ENCODE measurements around the gene STRAP. TPM values are rescaled to one million over a fixed set of nuclear protein-coding genes. Genes with fewer than 3 reads are reported as not detected.

The STRAP gene
- total and polyA plus RNA-seq, 2 of the 8 experiments (the other 6 are each of a cell fraction or from before 2014, with no cell fraction given), result 107 to 251 TPM

DNA sequence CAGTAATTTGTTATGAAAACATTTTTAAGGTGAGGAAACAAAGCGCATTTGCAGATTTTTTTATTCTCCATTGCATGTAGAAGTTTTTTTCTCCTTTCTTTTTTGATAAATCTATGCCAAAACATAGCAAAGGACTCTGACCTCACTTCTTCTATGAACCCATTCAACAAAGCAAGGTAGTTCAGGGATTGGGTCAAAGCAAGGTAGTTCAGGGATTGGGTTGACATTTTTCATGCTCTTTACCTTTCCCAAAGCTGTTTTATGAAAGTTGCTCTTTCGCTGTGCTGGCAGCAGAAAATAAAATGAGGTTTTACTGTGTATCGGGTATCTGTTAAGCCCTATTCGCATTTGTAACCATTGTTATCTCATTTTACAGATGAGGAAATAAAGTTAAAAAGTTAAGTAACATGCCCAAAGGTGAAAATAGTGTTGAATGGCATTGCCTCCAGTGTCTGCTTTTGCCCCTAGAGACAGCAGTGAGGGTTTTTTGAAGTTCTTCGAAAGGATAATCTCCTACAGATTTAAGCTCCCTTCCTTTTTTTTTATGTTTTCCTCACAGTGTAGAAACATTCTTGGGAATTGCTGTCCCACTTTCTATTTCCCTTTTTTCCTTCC lies 10.6 kb downstream of the STRAP start:
- Histone ChIP-seq H3K9me3 (ENCODE audit: insufficient read depth in 2 of 2, low read depth in 1 of 2, low read length in 1 of 2) (no peaks in the 10 kb centered on the region), H3K36me3 (ENCODE audit: control insufficient read depth in 2 of 4, insufficient read depth in 4 of 4, low read length in 3 of 4) (peaks cover 6 to 73% (median 41%) of the 10 kb centered on the region in 4 experiments), H4K5ac (ENCODE audit: insufficient read length, low read depth, low read length) (no peak overlapping the region), H3K4me1 (replicated peaks in 1 of 4; ENCODE audit: control insufficient read depth in 3 of 4, insufficient read depth in 4 of 4, low read length in 3 of 4) (no peaks in the 10 kb centered on the region), H3K23me2 (ENCODE audit: low read depth, low read length) (no peaks in the 10 kb centered on the region), H3K23ac (ENCODE audit: insufficient read length) (no peak overlapping the region), H3K79me2 (ENCODE audit: control insufficient read depth in 1 of 2, insufficient read depth in 2 of 2, low read length in 2 of 2) (peaks cover 0 to 34% of the 10 kb centered on the region in 2 experiments; a peak in 2 of 4 replicates), H3K27ac (ENCODE audit: low read depth, low read length) (no peak overlapping the region), H2BK120ac (replicated peaks; ENCODE audit: low read depth, low read length) (no peak overlapping the region), H3K27me3 (replicated peaks in 1 of 4; ENCODE audit: control insufficient read depth in 3 of 4, extremely low read depth in 1 of 4, insufficient read depth in 3 of 4, low read length in 3 of 4) (no peaks in the 10 kb centered on the region), H2AK5ac (ENCODE audit: low read depth, low read length) (no peak overlapping the region), H4K20me1 (replicated peaks in 1 of 2; ENCODE audit: control insufficient read depth in 1 of 2, insufficient read depth in 2 of 2, low read length in 2 of 2) (peaks cover 1 to 6% of the 10 kb centered on the region in 2 experiments), H4K8ac (ENCODE audit: extremely low read depth, insufficient read depth, low read length) (no peak overlapping the region), H2BK15ac (ENCODE audit: low read length) (no peak overlapping the region), H3K14ac (ENCODE audit: insufficient read length) (no peak overlapping the region), H2AFZ (ENCODE audit: low read length) (no peak overlapping the region), H3K18ac (ENCODE audit: extremely low read depth, low read length) (no peak overlapping the region), H3K79me1 (ENCODE audit: low read depth, low read length) (no peaks in the 10 kb centered on the region), H3K9ac (replicated peaks in 1 of 4; ENCODE audit: extremely low read depth in 1 of 4, low read depth in 3 of 4, low read length in 3 of 4) (no peak overlapping the region), H2BK12ac (ENCODE audit: low read depth, low read length) (no peak overlapping the region), H3K4me2 (ENCODE audit: insufficient read depth in 1 of 2, low read depth in 2 of 2, low read length in 2 of 2) (no peak overlapping the region), H3K4me3 (ENCODE audit: extremely low read depth in 1 of 4, insufficient read depth in 2 of 4, low read depth in 3 of 4, low read length in 4 of 4) (no peak overlapping the region), H4K91ac (replicated peaks; ENCODE audit: insufficient read length, low read length) (no peak overlapping the region), H3K4ac (replicated peaks; ENCODE audit: insufficient read length, low read depth, low read length) (no peak overlapping the region), H2BK5ac (ENCODE audit: low read depth, low read length) (no peak overlapping the region), H3K56ac (replicated peaks; ENCODE audit: insufficient read length, low read depth, low read length) (no peak overlapping the region), H2BK20ac (ENCODE audit: low read length) (no peak overlapping the region)
- DNase-seq (ENCODE audit: low read depth in 1 of 2, low spot score in 2 of 2) (no peak), FAIRE-seq (no peak)
- TF ChIP-seq, protein P1, sequence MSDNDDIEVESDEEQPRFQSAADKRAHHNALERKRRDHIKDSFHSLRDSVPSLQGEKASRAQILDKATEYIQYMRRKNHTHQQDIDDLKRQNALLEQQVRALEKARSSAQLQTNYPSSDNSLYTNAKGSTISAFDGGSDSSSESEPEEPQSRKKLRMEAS (IDR thresholded peaks at IDR 0.05), result no peak
- TF ChIP-seq BACH1 (IDR thresholded peaks at IDR 0.05; ENCODE audit: low read length) (no peak), EP300 (IDR thresholded peaks at IDR 0.05; ENCODE audit: borderline replicate concordance in 1 of 2, low read depth in 2 of 2, low read length in 2 of 2) (no peak), MAFK (IDR thresholded peaks at IDR 0.05; ENCODE audit: low read depth, low read length) (no peak)
- CTCF ChIA-PET (ENCODE audit: partially characterized antibody), result interaction anchor here (0.7 to 1.6 kb wide), 4 partner anchors 15 to 677 kb away, joined by 3 to 4 read pairs (median 3); partner anchors contain the start of gene DERA
- POLR2A ChIA-PET (ENCODE audit: partially characterized antibody), result interaction anchor here (0.6 to 1.5 kb wide), 4 partner anchors 10 to 21 kb away, joined by 3 read pairs; no protein-coding TSS in a partner anchor
- WGBS, 2 experiments (ENCODE audit: extremely low coverage in 1 of 2, insufficient coverage in 1 of 2, insufficient read length in 1 of 2, insufficient replicate concordance in 2 of 2, low coverage in 1 of 2, low lambda C conversion rate in 2 of 2, missing lambda C conversion rate in 1 of 2), result 82% methylated on average over 5 of the region's 5 CpGs; no CpG with 5 or more reads in 1 of the 2 experiments

Data from H1 (cell line).